ENCODE measurements around the gene MBLAC1. TPM values are rescaled to one million over a fixed set of nuclear protein-coding genes. Genes with fewer than 3 reads are reported as not detected.

MBLAC1 gene
- total and polyA plus RNA-seq, 9 of the 15 experiments (the other 6 are each of a cell fraction or from before 2014, with no cell fraction given): 0.03 to 3.1 (median 0.52) TPM

DNA sequence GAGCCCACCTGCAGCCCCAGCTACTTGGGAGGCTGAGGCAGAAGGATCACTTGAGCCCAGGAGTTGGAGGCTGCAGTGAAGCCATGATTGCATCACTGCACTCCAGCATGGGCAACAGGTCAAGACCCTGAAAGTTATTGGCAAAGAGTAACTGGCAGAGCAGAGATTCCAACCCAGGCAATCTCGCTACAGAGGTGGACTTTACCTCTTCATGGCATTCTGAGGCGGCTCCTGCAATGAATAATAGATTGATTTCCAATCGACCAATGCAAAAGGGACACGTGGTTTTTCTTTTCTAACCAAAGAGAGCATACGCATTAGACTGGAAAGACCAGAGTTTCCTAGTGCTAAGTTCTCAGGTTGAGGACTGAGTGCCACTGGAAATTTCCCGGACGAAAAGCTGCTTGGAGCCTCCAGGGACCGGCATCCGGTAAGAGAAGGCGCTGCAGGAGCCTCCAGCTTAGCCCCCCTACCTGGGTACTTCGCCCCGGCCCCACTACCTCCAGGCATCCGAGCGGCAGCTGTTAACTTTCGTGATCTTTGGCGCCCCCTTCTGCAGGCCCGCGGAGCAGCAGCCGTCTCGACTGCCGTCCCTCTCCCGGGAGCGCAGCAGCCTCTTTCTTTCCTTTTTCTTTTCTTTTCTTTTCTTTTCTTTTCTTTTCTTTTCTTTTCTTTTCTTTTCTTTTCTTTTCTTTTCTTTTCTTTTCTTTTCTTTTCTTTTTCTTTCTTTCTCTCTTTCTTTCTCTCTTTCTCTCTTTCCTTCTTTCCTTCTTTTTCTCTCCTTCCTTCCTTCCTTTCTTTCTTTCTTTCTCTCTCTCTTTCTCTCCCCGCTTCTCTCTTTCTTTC is 4.1 kb downstream of the MBLAC1 start (continued):
- TF ChIP-seq, protein P1, sequence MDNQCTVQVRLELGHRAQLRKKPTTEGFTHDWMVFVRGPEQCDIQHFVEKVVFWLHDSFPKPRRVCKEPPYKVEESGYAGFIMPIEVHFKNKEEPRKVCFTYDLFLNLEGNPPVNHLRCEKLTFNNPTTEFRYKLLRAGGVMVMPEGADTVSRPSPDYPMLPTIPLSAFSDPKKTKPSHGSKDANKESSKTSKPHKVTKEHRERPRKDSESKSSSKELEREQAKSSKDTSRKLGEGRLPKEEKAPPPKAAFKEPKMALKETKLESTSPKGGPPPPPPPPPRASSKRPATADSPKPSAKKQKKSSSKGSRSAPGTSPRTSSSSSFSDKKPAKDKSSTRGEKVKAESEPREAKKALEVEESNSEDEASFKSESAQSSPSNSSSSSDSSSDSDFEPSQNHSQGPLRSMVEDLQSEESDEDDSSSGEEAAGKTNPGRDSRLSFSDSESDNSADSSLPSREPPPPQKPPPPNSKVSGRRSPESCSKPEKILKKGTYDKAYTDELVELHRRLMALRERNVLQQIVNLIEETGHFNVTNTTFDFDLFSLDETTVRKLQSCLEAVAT (IDR thresholded peaks at IDR 0.05): peak; percentile 85 to 86; a peak in 2 of 4 replicates
- no peak for TF ChIP-seq BDP1 (IDR thresholded peaks at IDR 0.05; ENCODE audit: insufficient read depth, insufficient read length)
- TF ChIP-seq PREB (CRISPR knock-in tag; IDR thresholded peaks at IDR 0.05): no peak
- TF ChIP-seq ZNF316 (IDR thresholded peaks at IDR 0.05): no peak
- TF ChIP-seq HMBOX1 (IDR thresholded peaks at IDR 0.05): no peak
- TF ChIP-seq, protein P2, sequence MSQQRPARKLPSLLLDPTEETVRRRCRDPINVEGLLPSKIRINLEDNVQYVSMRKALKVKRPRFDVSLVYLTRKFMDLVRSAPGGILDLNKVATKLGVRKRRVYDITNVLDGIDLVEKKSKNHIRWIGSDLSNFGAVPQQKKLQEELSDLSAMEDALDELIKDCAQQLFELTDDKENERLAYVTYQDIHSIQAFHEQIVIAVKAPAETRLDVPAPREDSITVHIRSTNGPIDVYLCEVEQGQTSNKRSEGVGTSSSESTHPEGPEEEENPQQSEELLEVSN (IDR thresholded peaks at IDR 0.05; ENCODE audit: borderline replicate concordance in 1 of 2, extremely low read depth in 1 of 2, insufficient read depth in 1 of 2, insufficient read length in 1 of 2, low read depth in 1 of 2, low read length in 1 of 2, poor library complexity in 1 of 2, severe bottlenecking in 1 of 2): peak in 1 of 2 experiments; percentile 30
- peak; percentile 67; the same call in 1 of the 2 replicates for TF ChIP-seq NR4A1 (CRISPR knock-in tag; IDR thresholded peaks at IDR 0.05)
- no peak for TF ChIP-seq NR4A1 (tag; IDR thresholded peaks at IDR 0.05)
- TF ChIP-seq SNRNP70 (optimal IDR thresholded peaks at IDR 0.05; ENCODE audit: low read depth, low read length): no peak
- TF ChIP-seq TRIM25 (IDR thresholded peaks at IDR 0.05; ENCODE audit: borderline replicate concordance): peak; percentile 93; the same call in 1 of the 2 replicates
- no peak for TF ChIP-seq HMG20A (CRISPR knock-in tag; conservative IDR thresholded peaks at IDR 0.05)
- TF ChIP-seq TSC22D4 (tag; IDR thresholded peaks at IDR 0.05): no peak
- TF ChIP-seq ZMIZ1 (IDR thresholded peaks at IDR 0.05; ENCODE audit: low read depth in 2 of 2, low read length in 2 of 2): no peak
- TF ChIP-seq ZBTB8A (IDR thresholded peaks at IDR 0.05; ENCODE audit: partially characterized antibody): no peak
- TF ChIP-seq GATAD2B (IDR thresholded peaks at IDR 0.05; ENCODE audit: borderline replicate concordance): no peak
- no peak for TF ChIP-seq ZNF239 (CRISPR knock-in tag; IDR thresholded peaks at IDR 0.05)
